Measurements from ENCODE around the gene PIGB.
"Not testable (repeated sequence)": the region's sequence is repeated elsewhere in the genome, so short reads cannot be mapped to it uniquely, and the experiment has no call there.

Gene PIGB

DNA sequence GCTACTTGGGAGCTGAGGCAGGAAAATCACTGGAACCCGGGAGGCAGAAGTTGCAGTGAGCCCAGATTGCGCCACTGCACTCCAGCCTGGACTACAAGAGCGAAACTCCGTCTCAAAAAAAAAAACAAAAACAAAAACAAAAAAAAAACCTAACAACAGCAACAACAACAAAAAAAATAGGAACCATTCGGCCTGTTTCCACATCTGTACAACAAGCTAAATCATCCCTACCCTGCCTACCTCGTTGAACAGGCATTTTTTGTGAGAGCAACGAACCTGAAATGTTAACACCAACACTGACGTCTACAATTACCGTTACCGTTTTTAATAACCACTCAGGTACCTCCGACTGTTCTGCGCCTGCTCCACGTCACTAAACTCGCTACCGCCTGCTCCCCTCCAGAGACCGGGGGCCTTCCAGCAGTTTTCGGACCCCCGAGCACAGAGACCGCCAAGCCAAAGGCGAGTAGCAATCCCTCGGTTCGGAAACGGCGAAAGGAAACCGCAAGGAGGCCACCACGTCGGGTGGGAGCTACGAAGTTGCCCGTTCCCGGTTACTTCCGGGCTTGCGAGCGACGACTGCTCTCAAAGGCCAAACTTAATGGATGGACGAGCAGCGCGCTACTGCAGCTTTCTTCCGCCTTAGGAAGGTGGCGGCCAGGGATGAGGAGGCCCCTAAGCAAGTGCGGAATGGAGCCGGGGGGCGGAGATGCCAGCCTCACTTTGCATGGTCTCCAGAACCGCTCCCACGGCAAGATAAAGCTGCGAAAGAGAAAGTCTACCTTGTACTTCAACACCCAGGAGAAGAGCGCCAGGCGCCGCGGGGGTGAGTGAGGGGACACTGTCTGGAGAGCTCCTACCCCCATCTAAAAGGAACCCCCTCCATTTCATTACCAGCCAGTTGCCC lies at the start of gene PIGB, which contains the start of gene PIGBOS1:
TSS of gene PIGB (plus strand) at position 635 of the 907 bp plus-strand sequence. CDS start at position 664, 29 bp downstream.
TSS of gene PIGBOS1 (minus strand) at position 536 of the 907 bp plus-strand sequence. CDS start 1,331 bp downstream, outside the sequence.
- DNase-seq (ENCODE audit: low read depth in 1 of 2, low spot score in 1 of 2), result peak; percentile 65 to 71

DNA sequence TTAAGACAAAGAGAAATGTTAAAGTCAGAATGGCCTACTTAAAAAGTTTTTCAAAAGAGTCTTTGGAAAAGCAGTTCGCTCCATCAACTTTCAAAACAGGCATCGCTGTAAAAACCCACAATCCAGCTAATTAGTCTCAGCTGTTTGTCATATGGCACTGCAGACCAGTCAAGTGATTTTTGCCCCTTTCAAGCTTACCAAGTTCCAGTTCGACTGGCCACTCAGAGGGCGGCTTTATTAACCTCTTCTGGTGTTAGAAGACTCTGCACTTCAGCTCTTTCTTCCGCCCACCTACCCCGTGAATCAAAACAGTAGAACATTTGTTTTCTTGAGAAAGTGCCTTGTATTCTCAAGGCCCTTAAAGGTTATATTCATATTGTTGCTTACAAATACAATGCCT lies 48.7 kb upstream of the PIGB start:
- no peak for DNase-seq (ENCODE audit: low read depth in 1 of 2, low spot score in 1 of 2)

DNA sequence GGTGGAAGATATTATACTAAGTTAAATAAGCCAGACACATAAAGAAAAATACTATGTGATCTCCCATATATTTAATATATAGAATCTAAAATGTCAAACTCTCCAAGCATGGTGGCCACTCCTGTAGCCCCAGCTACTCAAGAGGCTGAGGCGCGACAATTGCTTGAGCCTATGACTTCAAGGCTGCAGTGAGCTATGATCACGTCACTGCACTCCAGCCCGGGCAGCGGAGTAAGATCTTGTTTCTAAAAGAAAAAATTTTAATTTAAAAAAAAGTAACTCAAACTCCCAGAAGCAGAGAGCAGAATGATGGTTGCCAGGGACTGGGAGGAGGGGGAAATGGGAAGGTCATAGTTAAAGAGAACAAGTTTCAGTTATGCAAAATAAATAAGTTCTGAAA lies 42.7 kb upstream of the PIGB start:
- DNase-seq (ENCODE audit: low read depth in 1 of 2, low spot score in 1 of 2), result no peak

DNA sequence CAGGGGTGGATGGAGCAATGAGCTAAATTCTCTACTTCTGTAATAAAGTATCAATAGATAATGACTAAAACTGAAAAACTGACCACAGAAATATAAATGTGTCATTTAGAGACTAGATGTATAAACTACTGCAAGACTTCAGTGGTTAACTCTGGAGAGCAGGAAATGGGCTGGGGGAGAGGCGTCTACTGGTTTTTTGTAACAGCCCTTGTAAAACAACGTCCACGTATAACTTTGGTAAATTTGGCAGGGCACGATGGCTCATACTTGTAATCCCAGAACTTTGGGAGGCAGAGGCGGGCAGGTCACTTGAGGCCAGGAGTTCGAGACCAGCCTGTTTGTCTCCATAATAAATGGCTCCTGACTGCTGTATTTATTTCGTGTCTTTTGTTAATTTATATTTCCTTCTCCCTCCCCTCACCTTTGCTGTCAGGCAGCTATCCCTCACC lies 41.9 kb upstream of the PIGB start:
- DNase-seq (ENCODE audit: low read depth in 1 of 2, low spot score in 1 of 2), result no peak

DNA sequence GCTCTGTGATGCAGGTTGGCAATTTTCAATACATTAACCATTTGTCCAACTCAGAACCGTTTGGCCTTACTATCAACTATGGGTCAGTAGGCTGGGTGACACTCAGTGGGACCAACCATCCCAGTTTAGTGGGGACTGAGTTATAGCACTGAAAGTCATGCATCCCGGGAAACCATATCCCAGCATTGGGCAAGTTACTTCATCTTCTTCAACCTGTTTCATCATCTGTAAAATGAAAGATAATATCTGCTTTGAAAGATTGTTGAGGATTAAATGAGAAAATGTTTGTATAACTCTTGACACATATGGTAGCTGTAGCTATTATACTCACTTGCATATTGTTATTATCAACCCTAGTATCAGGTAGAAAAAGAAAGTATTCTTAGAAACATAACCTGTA lies 41.3 kb upstream of the PIGB start:
- no peak for DNase-seq (ENCODE audit: low read depth in 1 of 2, low spot score in 1 of 2)

DNA sequence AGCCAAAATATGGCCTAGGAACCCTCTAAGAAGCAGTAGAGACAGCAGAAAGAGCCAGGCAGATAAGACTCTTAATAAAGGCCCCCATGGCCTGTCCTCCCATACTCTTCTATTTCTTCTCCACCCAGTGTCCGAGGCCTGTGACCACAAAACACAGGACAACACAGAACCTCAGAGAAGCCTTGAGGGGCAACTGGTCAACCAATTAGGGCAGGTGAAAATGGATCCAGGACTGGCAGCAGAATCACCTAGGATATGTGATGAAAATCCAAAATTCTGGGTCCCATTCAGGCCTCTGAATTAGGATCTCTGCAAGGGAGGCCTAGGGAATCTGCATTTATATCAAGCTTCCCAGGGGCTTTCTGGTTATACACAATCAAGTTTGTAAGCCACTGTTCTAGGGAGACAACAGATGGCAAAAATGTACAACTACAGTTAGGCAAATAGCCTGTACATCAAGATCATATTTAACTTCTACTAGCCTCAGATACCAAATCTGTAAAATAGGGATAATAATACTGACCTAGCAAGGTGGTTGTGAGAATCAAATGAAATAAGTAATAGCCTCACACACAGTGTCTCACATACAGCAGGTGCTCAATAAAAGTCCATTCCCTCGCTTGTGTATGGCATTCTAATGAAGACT lies 39.8 kb upstream of the PIGB start:
- DNase-seq (ENCODE audit: low read depth in 1 of 2, low spot score in 1 of 2), result no peak

DNA sequence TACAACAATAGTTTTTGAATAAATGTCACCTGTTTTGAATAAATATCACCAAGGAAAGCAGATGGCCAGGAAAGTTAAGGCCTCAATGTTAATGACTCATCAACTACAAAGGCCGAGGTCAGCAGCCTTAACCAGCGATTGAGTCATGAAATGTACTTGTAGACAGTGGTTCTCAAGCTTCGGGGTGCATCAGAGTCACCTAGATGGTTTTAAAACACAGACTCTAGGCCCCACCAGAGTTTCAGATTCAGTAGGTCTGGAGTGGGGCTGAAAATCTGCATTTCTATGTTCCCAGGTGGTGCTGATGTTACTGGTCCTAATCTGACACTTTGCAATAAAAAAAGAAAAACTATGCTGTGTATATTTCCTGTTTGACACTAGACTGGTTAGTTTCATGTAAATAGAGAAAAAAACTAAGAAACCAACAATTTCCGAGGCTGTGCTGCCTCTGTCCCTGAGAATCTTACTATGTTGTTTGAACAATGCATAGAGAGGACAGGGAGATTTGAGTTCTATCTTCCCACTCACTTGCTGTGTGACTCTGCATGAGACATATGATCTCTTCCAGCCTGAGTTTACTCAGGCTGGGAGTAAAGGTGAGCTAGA lies 39.2 kb upstream of the PIGB start:
- DNase-seq (ENCODE audit: low read depth in 1 of 2, low spot score in 1 of 2), result peak in 1 of 2 donors; percentile 55

DNA sequence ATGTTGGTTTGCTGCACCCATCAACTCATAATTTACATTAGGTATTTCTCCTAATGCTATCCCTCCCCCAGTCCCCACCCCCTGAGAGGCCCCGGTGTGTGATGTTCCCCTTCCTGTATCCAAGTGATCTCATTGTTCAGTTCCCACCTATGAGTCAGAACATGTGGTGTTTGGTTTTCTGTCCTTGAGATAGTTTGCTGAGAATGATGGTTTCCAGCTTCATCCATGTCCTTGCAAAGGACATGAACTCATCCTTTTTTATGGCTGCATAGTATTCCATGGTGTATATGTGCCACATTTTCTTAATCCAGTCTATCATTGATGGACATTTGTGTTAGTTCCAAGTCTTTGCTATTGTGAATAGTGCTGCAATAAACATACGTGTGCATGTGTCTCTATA lies 38.4 kb upstream of the PIGB start:
- not testable (repeated sequence) for DNase-seq (ENCODE audit: low read depth in 1 of 2, low spot score in 1 of 2)

DNA sequence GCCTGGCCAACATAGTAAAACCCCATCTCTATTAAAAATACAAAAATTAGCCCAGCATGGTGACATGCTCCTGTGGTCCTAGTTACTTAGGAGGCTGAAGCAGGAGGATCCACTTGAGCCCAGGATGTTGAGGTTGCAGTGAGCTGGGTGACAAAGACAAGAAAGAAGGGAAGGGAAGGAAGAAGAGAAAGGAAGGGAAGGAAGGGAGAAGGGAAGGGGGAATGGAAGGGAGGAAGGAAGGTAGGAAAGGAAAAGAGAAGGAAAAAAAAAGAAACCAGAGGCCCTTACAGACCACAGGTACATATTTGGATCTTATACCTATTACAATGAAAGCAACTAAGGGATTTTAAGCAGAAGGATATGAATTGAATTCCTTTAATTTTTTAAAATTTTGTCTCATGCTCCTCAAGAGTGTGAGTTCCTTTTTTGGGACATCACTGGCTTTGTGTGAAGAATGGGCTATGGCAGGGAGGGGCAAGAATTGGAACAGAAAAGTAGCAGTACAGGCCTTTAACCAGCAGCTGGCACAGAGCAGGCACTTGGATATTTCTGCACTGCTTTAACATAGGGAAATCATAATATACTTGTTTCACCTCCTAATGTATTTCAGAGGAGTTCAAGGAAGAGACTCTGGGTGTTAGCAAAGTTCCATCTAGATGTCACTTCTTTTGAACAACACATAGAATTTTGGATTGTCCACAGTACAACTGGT lies 37.3 kb upstream of the PIGB start:
- no peak for DNase-seq (ENCODE audit: low read depth in 1 of 2, low spot score in 1 of 2)

DNA sequence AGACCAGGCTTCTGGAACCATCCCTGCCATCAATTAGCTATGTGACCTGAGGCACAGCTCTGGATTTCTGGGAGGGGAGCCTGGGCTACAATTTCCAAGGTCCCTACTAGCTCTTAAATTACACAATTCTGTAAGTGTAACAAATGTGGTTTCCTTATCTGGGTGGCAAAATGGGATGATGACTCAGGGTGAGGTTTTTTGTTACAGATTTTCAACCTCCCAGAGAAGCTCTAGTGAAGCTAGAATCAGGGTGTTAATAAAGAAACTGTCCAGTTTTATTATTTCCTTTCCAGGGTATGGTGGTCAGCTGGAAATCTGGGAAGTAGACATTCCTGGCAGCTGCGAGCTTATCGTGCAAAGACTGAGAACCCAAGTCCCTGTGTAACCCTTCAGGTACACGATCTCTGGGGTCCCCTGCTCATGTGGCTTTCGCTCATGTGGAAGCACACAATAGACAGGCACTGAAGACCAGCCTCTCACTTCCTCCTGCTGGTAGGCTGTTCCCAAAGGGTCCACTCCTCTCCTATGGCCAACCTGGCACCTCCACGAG lies 36.7 kb upstream of the PIGB start:
- DNase-seq (ENCODE audit: low read depth in 1 of 2, low spot score in 1 of 2), result no peak

DNA sequence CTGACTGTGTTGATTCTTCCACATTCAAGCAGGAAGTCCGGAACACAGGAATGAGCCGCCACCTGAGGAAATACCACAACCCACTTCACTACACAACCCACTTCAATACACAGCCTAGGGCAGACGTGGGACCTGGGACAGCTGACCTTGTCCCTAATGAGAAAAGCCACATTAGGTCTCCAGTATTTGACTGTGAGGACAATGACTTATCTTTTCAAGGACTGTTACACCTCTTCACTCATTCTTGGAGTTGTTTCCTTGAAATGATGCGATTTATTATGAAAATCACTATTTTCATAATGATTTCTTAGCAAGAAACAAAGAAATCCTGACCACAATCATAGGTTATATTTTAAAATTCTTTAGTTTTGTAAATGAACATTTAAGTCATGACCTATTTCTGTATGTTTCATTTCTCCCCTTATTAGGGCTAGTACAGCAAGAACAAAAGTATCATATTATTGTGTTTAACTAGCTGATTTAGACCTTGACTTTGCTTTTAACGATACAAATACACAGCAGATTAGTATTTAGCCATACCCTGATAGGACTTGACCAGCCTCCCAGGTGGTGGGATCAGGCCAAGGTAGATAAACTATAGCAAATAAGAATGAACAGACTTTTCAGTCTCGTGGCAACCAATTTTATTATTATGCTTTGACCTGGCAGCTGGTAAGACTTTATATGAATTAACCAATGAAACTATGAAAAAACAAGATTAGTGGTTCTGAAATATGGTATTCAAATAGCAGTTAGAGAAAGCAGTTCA lies 35.5 kb upstream of the PIGB start:
- DNase-seq (ENCODE audit: low read depth in 1 of 2, low spot score in 1 of 2), result no peak

DNA sequence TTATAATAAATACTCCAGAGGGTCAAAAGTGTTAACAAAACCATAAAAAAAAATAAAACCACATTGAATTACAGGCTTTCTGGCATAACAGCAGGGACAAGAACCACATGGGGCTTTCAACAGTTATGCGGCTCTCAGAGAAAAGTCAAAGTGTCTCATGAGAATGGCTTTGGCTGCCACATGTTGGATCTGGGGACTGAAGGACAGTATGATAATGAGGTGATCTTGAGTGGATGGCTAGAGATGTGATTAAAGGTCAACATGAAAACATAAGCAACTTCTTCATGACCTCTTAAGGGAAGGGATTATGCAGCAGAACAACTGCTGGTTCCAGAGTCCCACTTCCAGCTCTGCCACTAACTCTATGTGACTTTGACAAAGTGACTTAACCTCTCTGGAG lies 34.6 kb upstream of the PIGB start:
- DNase-seq (ENCODE audit: low read depth in 1 of 2, low spot score in 1 of 2), result no peak

DNA sequence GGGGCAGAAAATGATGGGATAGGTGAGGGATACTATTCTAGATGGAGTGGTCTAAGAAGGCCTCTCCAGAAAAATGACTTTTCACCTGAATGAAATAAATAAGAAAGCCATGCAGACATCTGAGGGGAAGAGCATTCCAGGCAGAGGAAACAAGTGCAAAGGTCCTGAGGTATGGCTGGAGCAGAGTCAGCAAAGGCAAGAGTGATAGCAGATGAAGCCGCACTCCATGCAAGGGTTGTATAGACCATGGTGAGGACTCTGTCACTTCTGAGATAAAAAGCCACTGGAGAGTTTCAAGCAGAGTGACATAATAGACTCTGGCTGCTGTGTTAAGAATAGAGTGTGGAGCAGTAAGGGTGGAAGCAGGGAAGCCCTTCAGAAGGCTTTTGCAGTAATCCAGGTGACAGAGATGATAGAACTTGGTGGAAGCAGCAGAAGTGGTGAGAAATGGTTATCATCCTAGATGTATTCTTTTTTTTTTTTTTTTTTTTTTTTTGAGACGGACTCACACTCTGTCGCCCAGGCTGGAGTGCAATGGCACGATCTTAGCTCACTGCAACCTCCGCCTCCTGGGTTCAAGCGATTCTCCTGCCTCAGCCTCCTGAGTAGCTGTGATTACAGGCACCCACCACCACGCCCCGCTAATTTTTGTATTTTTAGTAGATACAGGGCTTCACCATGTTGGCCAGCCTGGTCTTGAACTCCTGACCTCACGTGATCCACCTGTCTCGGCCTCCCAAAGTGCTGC lies 32.4 kb upstream of the PIGB start:
- not testable (repeated sequence) for DNase-seq (ENCODE audit: low read depth in 1 of 2, low spot score in 1 of 2)

DNA sequence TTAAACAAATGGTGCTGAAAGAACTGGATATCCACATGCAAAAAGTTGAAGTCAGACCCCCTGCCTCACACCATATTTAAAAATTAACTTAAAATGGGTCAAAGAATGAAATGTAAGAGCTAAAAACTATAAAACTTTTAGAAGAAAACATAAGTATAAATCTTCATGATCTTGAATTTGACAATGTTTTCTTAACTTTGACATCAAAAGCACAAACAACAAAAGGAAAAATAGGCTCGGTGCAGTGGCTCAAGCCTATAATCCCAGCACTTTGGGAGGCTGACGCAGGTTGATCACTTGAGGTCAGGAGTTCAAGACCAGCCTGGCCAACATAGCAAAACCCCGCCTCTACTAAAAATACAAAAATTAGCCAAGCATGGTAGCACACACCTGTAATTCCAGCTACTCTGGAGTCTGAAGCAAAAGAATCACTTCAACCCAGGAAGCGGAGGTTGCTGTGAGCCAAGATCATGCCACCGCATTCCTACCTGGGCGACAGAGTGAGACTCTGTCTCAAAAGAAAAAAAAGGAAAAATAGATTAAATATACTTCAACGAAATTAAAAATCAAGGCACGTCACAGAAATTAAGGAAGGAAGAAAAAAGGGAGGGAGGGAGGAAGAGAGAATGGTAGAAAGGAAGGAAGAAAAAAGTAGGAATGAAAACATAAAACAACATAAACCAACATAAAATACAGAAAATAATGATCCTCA lies 30.9 kb upstream of the PIGB start:
- DNase-seq (ENCODE audit: low read depth in 1 of 2, low spot score in 1 of 2), result no peak

DNA sequence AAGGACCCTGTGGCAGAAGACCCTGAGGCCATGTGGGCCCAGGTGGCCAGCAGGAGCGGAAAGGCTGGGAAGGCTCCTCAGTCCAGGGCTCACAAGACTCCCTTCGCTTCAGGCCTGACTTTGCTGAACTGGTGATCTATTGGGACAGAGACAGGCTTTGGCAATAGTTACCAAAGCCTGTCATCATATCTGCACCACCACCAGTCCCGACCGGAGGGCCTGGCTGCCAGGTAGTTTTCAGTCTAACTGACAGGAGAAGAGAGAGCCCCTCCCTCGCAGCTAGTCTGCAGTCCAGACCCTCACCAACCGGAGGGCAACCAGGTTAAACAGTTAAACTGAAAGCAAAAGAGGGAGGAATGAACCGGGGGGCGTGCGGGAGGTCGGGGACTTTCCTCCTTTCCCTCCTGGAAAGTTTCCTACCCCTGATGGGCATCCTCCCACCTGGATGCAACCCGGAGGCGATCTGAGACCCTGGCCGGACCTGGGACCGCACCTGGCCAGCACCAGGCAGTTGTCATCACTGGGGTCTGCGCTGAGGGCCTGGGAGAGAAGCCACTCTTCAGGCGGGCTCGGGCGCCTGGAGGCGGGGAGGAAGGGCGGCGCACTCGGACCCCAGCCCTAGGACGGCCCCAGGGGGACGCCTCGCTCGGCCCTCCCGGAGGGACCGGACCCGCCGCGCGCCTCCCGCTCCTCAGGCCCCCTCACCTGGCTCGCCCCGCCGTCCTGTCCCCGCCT lies 29.8 kb upstream of the PIGB start:
- DNase-seq (ENCODE audit: low read depth in 1 of 2, low spot score in 1 of 2), result peak in 1 of 2 donors; percentile 24

DNA sequence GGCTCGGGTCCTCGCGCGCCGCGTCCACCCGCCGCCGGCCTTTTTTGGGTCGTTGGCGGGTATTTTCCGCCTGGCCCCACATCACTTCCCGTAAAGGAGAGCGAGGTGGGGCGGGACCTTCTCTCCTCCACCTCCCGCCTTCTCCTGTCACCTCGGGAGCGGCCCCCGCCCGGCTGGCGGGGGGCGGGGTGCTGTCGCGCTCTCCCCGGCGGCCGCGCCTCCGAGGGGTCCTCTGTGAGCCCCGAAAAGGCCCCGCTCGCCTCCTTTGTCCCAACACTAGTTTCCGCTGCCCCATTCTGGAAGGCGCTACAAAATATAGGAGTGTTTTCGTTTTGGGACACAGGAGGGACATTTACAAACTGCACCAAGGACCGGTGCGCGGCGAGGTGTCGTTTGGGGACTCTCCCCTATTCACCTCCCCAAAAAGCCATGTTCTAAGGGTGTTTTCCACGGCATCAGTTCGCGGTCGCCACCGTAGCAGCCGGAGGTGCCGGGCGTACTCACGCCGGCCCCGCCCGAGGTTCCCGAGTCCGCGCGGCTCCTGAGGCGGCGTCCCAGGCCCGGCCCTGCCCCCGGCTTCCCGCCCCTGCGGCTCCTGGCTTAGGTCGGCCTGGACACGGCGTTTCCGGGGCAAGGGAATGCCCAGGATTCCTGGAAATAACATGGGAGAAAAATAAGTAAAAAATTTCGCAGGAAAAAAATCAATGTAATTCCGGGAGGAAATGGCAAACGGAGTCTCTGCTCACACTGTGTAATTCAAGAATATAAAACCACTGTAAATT lies 29.1 kb upstream of the PIGB start, which contains the start of gene RAB27A:
TSS of gene RAB27A (minus strand) at position 68 of the 782 bp plus-strand sequence. CDS start 54,879 bp downstream, outside the sequence.
- DNase-seq (ENCODE audit: low read depth in 1 of 2, low spot score in 1 of 2), result peak; percentile 60 to 71

DNA sequence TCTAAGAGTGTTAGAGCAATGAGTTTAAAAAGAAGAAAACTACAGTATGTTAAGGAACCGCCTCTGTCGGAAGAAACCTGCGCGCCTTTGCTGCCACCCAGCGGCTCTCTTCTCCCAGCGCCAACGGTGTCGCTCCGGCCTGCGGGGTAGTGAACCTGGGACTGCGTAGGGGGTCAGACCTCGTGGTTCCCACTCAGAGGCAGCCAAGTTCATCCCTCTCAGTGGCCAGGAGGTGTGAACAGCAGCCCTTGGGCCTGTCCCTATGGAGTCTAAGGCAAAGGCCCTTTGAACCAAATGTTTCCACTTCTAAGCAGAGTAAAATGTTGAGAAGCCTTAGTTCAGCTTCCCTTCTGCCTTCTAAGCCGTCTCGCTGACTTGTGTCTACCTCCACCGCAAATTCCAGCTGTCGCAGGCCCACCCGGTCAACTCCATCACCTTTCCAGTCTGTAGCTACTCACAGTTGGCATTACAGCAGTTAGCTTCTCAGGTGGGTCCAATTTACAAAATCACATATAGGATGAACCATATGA lies 28.4 kb upstream of the PIGB start:
- DNase-seq (ENCODE audit: low read depth in 1 of 2, low spot score in 1 of 2), result peak; percentile 68 to 78
